Activated T-cell treated with anti-CD3 and anti-CD28 coated beads, Interleukin-2, amount 50 U/mL, for 1 hour (primary cell): Measurements from ENCODE around the gene EPN2.
A peak's percentile ranks its signal among the peaks of the same experiment; 100 is the strongest.
"Not testable (repeated sequence)": the region's sequence is repeated elsewhere in the genome, so short reads cannot be mapped to it uniquely, and the experiment has no call there.

ENCODE experiments used
- DNase-seq: peaks from one replicate; pipeline ENCODE4 v3.0.0-alpha.2; 2020

Gene EPN2

GRCh38 chr17:19237139-19237388 lies at the start of gene EPN2:
EPN2 (plus strand) TSS chr17:19237366; CDS start chr17:19283120, 45,754 bp downstream.
- DNase-seq, result peak; percentile 73

- DNase-seq, result not testable (repeated sequence)
Observed at GRCh38 chr17:19187883-19188869, 49.0 kb upstream of the EPN2 start.

GRCh38 chr17:19188870-19189708 lies 48.1 kb upstream of the EPN2 start:
- not testable (repeated sequence) for DNase-seq

- DNase-seq, result not testable (repeated sequence)
Observed at GRCh38 chr17:19189781-19190405, 47.3 kb upstream of the EPN2 start.

GRCh38 chr17:19196382-19197204 lies 40.6 kb upstream of the EPN2 start:
- not testable (repeated sequence) for DNase-seq

GRCh38 chr17:19202448-19202847 lies 34.7 kb upstream of the EPN2 start:
- DNase-seq, result not testable (repeated sequence)

GRCh38 chr17:19203429-19203828 lies 33.7 kb upstream of the EPN2 start:
- DNase-seq, result not testable (repeated sequence)

GRCh38 chr17:19215074-19215860 lies 21.9 kb upstream of the EPN2 start:
- DNase-seq, result not testable (repeated sequence)

GRCh38 chr17:19216148-19216926 lies 20.8 kb upstream of the EPN2 start:
- not testable (repeated sequence) for DNase-seq

GRCh38 chr17:19218914-19219313 lies 18.3 kb upstream of the EPN2 start:
- not testable (repeated sequence) for DNase-seq

- not testable (repeated sequence) for DNase-seq
Observed at GRCh38 chr17:19219384-19219783, 17.8 kb upstream of the EPN2 start.

- DNase-seq, result not testable (repeated sequence)
Observed at GRCh38 chr17:19220195-19220594, 17.0 kb upstream of the EPN2 start.

- not testable (repeated sequence) for DNase-seq
Observed at GRCh38 chr17:19226610-19227588, 10.3 kb upstream of the EPN2 start.

GRCh38 chr17:19234676-19235075 lies 2.5 kb upstream of the EPN2 start:
- not testable (repeated sequence) for DNase-seq

GRCh38 chr17:19236351-19237138 lies 621 bp upstream of the EPN2 start:
- DNase-seq, result not testable (repeated sequence)

GRCh38 chr17:19237389-19238166 lies 412 bp downstream of the EPN2 start:
- no peak for DNase-seq

- peak; percentile 25 for DNase-seq
Observed at GRCh38 chr17:19238167-19238505, 970 bp downstream of the EPN2 start.

GRCh38 chr17:19239544-19239943 lies 2.4 kb downstream of the EPN2 start:
- DNase-seq, result no peak
